ENCODE measurements around the gene GALNTL6. TPM values are rescaled to one million over a fixed set of nuclear protein-coding genes. Genes with fewer than 3 reads are reported as not detected.

Gene GALNTL6
- total RNA-seq, 1 experiment from 2014 or later = not detected

DNA sequence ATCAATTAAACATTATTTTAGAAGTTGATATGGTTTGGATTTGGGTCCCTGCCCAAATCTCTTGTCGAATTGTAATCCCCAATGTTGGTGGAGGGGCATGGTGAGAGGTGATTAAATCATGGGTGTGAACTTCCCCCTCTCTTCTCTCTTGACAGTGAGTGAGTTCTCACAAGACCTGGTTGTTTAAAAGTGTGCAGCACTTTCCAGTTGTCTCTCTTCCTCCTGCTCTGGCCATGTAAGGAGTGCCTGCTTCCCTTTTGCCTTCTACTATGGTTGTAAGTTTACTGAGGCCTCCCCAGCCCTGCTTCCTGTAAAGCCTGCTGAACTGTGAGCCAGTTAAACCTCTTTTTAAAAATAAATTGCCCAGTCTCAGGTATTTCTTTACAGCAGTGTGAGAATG is 141.4 kb downstream of the GALNTL6 start:
- no TSS peak for BruUV-seq (replicated peaks)
- TF ChIP-seq, protein P1, sequence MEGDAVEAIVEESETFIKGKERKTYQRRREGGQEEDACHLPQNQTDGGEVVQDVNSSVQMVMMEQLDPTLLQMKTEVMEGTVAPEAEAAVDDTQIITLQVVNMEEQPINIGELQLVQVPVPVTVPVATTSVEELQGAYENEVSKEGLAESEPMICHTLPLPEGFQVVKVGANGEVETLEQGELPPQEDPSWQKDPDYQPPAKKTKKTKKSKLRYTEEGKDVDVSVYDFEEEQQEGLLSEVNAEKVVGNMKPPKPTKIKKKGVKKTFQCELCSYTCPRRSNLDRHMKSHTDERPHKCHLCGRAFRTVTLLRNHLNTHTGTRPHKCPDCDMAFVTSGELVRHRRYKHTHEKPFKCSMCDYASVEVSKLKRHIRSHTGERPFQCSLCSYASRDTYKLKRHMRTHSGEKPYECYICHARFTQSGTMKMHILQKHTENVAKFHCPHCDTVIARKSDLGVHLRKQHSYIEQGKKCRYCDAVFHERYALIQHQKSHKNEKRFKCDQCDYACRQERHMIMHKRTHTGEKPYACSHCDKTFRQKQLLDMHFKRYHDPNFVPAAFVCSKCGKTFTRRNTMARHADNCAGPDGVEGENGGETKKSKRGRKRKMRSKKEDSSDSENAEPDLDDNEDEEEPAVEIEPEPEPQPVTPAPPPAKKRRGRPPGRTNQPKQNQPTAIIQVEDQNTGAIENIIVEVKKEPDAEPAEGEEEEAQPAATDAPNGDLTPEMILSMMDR (IDR thresholded peaks at IDR 0.05; ENCODE audit: unreplicated experiment) = no peak
- POLR2A ChIA-PET = interaction anchor here (0.6 kb wide), 1 partner anchor 10 kb away, joined by 3 read pairs; no protein-coding TSS in a partner anchor
- Mint-ChIP-seq H3K27me3 (ENCODE audit: insufficient read depth, unreplicated experiment) (peaks cover 60% of the 10 kb centered on the region), H3K9me3 (ENCODE audit: unreplicated experiment) (no peaks in the 10 kb centered on the region), H3K4me1 (ENCODE audit: insufficient read depth, unreplicated experiment) (no peaks in the 10 kb centered on the region), H3K36me3 (ENCODE audit: insufficient read depth, unreplicated experiment) (no peaks in the 10 kb centered on the region), H3K27ac (ENCODE audit: low read depth, unreplicated experiment) (no peak overlapping the region), H3K4me3 (ENCODE audit: unreplicated experiment) (no peak overlapping the region)
- CTCF ChIA-PET = no interaction called here
- intact Hi-C loops (cut with micrococcal nuclease) = no loop called here
- DNase-seq (ENCODE audit: unreplicated experiment) = peak; percentile 13

DNA sequence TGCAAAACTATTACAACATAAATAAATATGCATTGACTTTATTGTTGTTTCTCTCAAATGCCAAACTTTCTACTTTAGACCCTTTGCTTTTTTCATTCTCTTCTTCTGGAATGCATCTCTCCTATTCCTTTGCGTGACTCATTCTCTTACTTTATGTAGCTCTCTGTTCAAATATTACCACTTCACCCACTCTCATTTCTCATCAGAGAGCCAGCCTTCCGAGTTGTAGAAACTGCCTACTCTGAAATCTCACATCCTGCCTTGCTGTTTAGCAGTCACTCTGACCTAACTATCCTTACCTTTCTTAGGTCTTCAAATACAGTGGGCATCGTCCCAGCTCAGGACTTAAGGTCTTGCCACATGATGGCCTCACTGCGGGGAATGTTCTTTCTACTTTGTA is 143.5 kb downstream of the GALNTL6 start:
- Mint-ChIP-seq H3K4me1 (ENCODE audit: insufficient read depth, unreplicated experiment) (no peaks in the 10 kb centered on the region), H3K36me3 (ENCODE audit: insufficient read depth, unreplicated experiment) (no peaks in the 10 kb centered on the region), H3K9me3 (ENCODE audit: unreplicated experiment) (no peaks in the 10 kb centered on the region), H3K27ac (ENCODE audit: low read depth, unreplicated experiment) (no peak overlapping the region), H3K27me3 (ENCODE audit: insufficient read depth, unreplicated experiment) (peaks cover 39% of the 10 kb centered on the region), H3K4me3 (ENCODE audit: unreplicated experiment) (no peak overlapping the region)
- intact Hi-C loops (cut with micrococcal nuclease) = no loop called here
- DNase-seq (ENCODE audit: unreplicated experiment) = no peak
- ChIA-PET CTCF (no interaction called here), POLR2A (no interaction called here)
- no TSS peak for BruUV-seq (replicated peaks)
- TF ChIP-seq, protein P1 (IDR thresholded peaks at IDR 0.05; ENCODE audit: unreplicated experiment) = no peak

DNA sequence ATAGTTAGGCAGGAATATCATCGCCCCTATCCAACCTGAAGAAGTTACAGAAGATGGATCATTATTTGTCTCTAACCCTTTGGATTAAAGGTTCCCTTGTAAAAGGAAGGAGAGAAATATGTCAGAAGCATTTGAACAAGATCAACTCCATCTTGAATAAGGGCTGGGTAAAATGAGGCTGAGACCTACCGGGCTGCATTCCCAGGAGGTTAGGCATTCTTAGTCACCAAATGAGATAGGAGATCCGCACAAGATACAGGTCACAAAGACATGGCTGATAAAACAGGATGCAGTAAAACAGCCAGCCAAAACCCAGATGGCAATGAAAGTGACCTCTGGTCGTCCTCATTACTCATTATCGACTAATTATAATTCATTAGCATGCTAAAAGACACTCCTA is 148.9 kb downstream of the GALNTL6 start:
- no peak for DNase-seq (ENCODE audit: unreplicated experiment)
- TF ChIP-seq, protein P1 (IDR thresholded peaks at IDR 0.05; ENCODE audit: unreplicated experiment) = no peak
- BruUV-seq (replicated peaks) = no TSS peak
- ChIA-PET CTCF (interaction anchor here (0.6 kb wide), 1 partner anchor 1764 kb away, joined by 5 read pairs; no protein-coding TSS in a partner anchor), POLR2A (no interaction called here)
- no peaks in the 10 kb centered on the region for H3K4me1 Mint-ChIP-seq (ENCODE audit: insufficient read depth, unreplicated experiment)
- intact Hi-C loops (cut with micrococcal nuclease) = no loop called here
- H3K27ac Mint-ChIP-seq (ENCODE audit: low read depth, unreplicated experiment) = no peak overlapping the region
- H3K9me3 Mint-ChIP-seq (ENCODE audit: unreplicated experiment) = no peaks in the 10 kb centered on the region
- peaks cover 34% of the 10 kb centered on the region for H3K27me3 Mint-ChIP-seq (ENCODE audit: insufficient read depth, unreplicated experiment)
- H3K4me3 Mint-ChIP-seq (ENCODE audit: unreplicated experiment) = no peak overlapping the region
- no peaks in the 10 kb centered on the region for H3K36me3 Mint-ChIP-seq (ENCODE audit: insufficient read depth, unreplicated experiment)

DNA sequence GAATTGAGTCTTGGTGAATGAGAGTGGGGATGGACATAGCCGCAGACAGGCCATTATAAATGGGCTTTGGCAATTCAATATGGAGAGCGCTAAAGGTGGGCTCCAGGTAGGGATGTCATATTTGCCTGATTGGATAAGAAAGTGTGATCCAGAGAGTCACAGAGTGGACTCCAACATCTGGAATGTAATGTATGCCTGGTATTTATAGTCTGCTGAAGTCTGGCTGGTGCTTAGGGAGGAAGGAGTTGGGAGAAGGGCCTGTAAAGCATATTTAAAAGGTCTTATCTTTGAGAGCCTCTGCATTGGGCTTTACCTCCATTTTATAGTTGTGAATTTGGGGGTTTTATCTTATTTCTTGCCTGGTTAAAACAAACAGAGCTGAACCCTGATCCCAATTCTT is 153.2 kb downstream of the GALNTL6 start:
- H3K27me3 Mint-ChIP-seq (ENCODE audit: insufficient read depth, unreplicated experiment) = peaks cover 44% of the 10 kb centered on the region
- DNase-seq (ENCODE audit: unreplicated experiment) = no peak
- no peak overlapping the region for H3K27ac Mint-ChIP-seq (ENCODE audit: low read depth, unreplicated experiment)
- TF ChIP-seq, protein P1 (IDR thresholded peaks at IDR 0.05; ENCODE audit: unreplicated experiment) = no peak
- no peaks in the 10 kb centered on the region for H3K9me3 Mint-ChIP-seq (ENCODE audit: unreplicated experiment)
- H3K36me3 Mint-ChIP-seq (ENCODE audit: insufficient read depth, unreplicated experiment) = no peaks in the 10 kb centered on the region
- intact Hi-C loops (cut with micrococcal nuclease) = no loop called here
- H3K4me3 Mint-ChIP-seq (ENCODE audit: unreplicated experiment) = no peak overlapping the region
- H3K4me1 Mint-ChIP-seq (ENCODE audit: insufficient read depth, unreplicated experiment) = no peaks in the 10 kb centered on the region
- CTCF ChIA-PET = no interaction called here
- POLR2A ChIA-PET = no interaction called here
- no TSS peak for BruUV-seq (replicated peaks)
